Measurements from ENCODE around the gene PIK3C2G.
"Not testable (repeated sequence)": the region's sequence is repeated elsewhere in the genome, so short reads cannot be mapped to it uniquely, and the experiment has no call there.

The PIK3C2G gene

DNA sequence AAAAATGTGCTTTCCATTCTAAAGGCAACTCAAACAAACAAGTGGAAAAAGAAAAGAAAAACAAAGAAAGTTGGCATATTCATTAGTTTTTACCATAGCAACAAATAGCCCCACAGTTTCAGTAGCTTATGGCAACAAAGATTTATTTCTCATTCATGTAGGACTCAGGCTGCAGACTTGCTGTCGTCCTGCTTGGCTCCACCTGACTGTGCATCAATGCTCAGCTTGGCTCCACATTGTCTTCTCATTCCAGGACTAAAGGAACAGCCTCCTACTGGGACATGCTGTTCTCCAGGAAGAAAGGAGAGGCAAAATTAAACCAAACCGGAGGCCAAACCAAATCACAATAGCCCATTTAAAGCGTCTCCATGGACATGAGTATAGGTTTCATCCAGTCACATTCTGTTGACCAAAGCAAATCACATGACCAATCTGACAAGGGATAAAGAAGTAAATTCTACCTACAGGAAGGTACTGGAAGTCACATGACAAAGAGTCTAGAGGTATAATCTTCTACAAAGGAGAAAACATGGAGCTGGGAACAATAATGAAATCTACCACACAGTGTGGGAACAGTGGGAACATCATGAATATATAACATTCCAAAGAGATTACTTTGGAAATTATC, 222.5 kb downstream of the PIK3C2G start:
- Histone ChIP-seq H3K9me3 (ENCODE audit: control insufficient read depth, insufficient read depth, low read length) (no peaks in the 10 kb centered on the region), H3K9ac (ENCODE audit: low read depth, low read length) (no peak overlapping the region), H3K4me1 (ENCODE audit: control insufficient read depth, insufficient read depth, low read length) (peaks cover 10% of the 10 kb centered on the region), H3K27me3 (ENCODE audit: control insufficient read depth, insufficient read depth, low read length) (no peaks in the 10 kb centered on the region), H3K4me3 (ENCODE audit: low read depth, low read length) (no peak overlapping the region), H3K36me3 (ENCODE audit: control insufficient read depth, insufficient read depth, low read length) (no peaks in the 10 kb centered on the region)

DNA sequence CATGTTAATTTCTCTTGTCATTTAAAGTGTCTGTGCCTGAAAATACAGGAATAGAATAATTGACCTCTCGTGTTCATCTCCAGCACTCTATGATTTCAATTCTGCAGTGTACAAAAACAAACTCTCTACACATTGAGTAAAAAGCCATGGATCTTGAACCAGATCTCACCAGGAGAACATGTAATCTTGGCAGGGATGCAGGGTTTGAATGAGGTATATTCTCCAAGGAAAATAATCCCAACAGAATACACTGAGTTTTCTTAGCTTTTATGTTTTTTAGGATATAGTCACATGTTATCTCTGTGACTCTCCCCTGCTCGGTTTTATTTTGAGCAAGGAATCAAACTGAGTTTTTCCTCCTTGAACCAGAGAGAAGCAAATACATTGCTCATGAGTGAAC, 224.7 kb downstream of the PIK3C2G start:
- H3K36me3 ChIP-seq (ENCODE audit: control insufficient read depth, insufficient read depth, low read length): no peaks in the 10 kb centered on the region
- H3K27me3 ChIP-seq (ENCODE audit: control insufficient read depth, insufficient read depth, low read length): no peaks in the 10 kb centered on the region
- no peak overlapping the region for H3K9ac ChIP-seq (ENCODE audit: low read depth, low read length)
- H3K4me1 ChIP-seq (ENCODE audit: control insufficient read depth, insufficient read depth, low read length): peaks cover 10% of the 10 kb centered on the region
- no peaks in the 10 kb centered on the region for H3K9me3 ChIP-seq (ENCODE audit: control insufficient read depth, insufficient read depth, low read length)
- no peak overlapping the region for H3K4me3 ChIP-seq (ENCODE audit: low read depth, low read length)

DNA sequence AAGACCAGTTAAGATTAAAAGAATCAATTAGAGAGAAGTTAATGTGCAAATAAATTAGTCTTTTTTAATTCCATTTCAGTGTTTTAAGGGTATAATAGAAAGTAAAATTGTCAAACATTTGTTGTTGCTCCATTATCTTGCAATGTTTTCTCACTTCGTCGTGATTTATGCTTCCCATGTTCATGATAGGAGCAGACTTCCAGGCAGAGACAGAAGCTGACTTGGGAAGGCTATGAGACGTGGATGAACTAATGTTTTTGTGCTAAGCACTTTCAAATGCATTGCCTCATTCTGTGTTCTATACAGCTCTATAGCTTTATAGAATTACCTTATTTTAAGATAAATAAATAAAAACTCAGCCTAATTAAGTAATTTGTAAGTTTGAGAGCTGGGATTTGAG, 226.2 kb downstream of the PIK3C2G start:
- Histone ChIP-seq H3K4me1 (ENCODE audit: control insufficient read depth, insufficient read depth, low read length) (peaks cover 10% of the 10 kb centered on the region), H3K4me3 (ENCODE audit: low read depth, low read length) (no peak overlapping the region), H3K36me3 (ENCODE audit: control insufficient read depth, insufficient read depth, low read length) (no peaks in the 10 kb centered on the region), H3K9me3 (ENCODE audit: control insufficient read depth, insufficient read depth, low read length) (no peaks in the 10 kb centered on the region), H3K27me3 (ENCODE audit: control insufficient read depth, insufficient read depth, low read length) (no peaks in the 10 kb centered on the region), H3K9ac (ENCODE audit: low read depth, low read length) (no peak overlapping the region)

DNA sequence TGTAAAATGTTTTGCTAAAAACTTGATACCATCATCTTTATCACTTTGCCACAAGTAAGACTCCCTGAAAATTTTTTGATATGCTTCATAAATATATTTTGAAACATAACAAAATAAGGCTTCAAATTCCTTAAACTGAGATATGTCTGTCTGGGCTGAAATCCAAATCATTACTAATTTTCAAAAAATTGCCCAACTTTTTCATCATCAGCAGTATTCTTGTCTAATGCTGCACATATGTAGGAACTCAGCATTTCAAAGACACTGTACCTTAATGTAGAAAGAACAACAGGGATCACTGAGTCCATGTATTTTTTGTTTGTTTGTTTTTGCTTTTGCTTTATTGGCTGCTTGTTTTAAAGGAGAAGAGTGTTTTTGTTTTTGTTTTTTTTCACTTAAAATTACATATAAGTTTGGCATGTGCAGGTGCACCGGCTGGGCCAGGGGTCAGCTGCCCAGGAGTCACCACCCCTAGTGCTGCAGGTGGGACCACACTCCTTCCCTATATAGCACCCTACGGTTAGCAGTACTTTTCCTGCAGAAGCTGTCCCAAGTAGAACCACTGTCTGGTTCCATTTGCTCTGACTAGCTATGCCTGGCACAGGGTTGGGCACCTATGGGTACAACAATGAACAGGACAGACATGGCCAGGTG, 231.2 kb downstream of the PIK3C2G start:
- H3K36me3 ChIP-seq (ENCODE audit: control insufficient read depth, insufficient read depth, low read length): no peaks in the 10 kb centered on the region
- H3K4me3 ChIP-seq (ENCODE audit: low read depth, low read length): no peak overlapping the region
- H3K27me3 ChIP-seq (ENCODE audit: control insufficient read depth, insufficient read depth, low read length): no peaks in the 10 kb centered on the region
- no peak overlapping the region for H3K9ac ChIP-seq (ENCODE audit: low read depth, low read length)
- H3K9me3 ChIP-seq (ENCODE audit: control insufficient read depth, insufficient read depth, low read length): no peaks in the 10 kb centered on the region
- H3K4me1 ChIP-seq (ENCODE audit: control insufficient read depth, insufficient read depth, low read length): no peaks in the 10 kb centered on the region

DNA sequence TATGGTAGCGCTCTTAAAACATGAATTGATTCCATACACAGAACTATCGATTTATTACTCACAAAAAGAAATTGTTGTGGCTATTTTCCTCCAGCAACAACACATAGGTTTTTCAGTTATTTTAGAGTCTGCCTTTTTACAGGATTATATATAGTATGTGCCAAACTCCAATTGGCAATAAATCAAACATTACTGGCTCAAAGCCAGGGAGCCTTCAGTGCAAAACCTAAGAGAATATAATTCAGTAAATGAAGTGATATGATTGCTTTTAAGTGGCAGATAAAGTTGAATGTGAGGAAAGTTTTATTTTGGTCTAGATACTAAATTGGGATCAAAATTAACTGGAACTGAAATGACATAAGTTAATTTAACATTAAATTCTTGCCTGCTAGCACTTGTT, 234.8 kb downstream of the PIK3C2G start:
- Histone ChIP-seq H3K36me3 (ENCODE audit: control insufficient read depth, insufficient read depth, low read length) (no peaks in the 10 kb centered on the region), H3K4me1 (ENCODE audit: control insufficient read depth, insufficient read depth, low read length) (no peaks in the 10 kb centered on the region), H3K9me3 (ENCODE audit: control insufficient read depth, insufficient read depth, low read length) (no peaks in the 10 kb centered on the region), H3K4me3 (ENCODE audit: low read depth, low read length) (no peak overlapping the region), H3K9ac (ENCODE audit: low read depth, low read length) (no peak overlapping the region), H3K27me3 (ENCODE audit: control insufficient read depth, insufficient read depth, low read length) (no peaks in the 10 kb centered on the region)

DNA sequence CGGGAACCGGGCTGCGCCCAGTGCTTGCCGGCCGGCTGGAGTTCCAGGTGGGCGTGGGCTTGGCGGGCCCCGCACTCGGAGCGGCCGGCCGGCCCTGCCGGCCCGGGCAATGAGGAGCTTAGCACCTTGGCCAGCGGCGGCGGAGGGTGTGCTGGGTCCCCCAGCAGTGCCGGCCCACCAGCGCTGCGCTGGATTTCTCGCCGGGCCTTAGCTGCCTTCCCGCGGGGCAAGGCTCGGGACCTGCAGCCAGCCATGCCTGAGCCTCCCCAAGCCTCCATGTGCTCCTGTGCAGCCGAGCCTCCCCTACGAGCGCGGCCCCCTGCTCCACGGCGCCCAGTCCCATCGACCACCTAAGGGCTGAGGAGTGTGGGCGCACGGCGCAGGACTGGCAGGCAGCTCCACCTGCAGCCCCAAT, 238.8 kb downstream of the PIK3C2G start:
- not testable (repeated sequence) for H3K9me3 ChIP-seq (ENCODE audit: control insufficient read depth, insufficient read depth, low read length); H3K4me3 ChIP-seq (ENCODE audit: low read depth, low read length); H3K36me3 ChIP-seq (ENCODE audit: control insufficient read depth, insufficient read depth, low read length); H3K27me3 ChIP-seq (ENCODE audit: control insufficient read depth, insufficient read depth, low read length); H3K9ac ChIP-seq (ENCODE audit: low read depth, low read length); H3K4me1 ChIP-seq (ENCODE audit: control insufficient read depth, insufficient read depth, low read length)

DNA sequence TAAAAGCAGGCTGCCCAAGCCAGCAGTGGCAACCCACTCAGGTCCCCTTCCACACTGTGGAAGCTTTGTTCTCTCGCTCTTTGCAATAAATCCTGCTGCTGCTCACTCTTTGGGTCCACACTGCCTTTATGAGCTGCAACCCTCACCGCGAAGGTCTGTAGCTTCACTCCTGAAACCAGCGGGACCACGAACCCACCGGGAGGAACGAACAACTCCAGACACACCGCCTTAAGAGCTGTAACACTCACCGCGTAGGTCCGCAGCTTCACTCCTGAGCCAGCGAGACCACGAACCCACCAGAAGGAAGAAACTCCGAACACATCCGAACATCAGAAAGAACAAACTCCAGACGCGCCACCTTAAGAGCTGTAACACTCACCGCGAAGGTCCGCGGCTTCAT, 239.4 kb downstream of the PIK3C2G start:
- H3K4me3 ChIP-seq (ENCODE audit: low read depth, low read length); H3K4me1 ChIP-seq (ENCODE audit: control insufficient read depth, insufficient read depth, low read length); H3K9ac ChIP-seq (ENCODE audit: low read depth, low read length); H3K27me3 ChIP-seq (ENCODE audit: control insufficient read depth, insufficient read depth, low read length); H3K36me3 ChIP-seq (ENCODE audit: control insufficient read depth, insufficient read depth, low read length); H3K9me3 ChIP-seq (ENCODE audit: control insufficient read depth, insufficient read depth, low read length): not testable (repeated sequence)

DNA sequence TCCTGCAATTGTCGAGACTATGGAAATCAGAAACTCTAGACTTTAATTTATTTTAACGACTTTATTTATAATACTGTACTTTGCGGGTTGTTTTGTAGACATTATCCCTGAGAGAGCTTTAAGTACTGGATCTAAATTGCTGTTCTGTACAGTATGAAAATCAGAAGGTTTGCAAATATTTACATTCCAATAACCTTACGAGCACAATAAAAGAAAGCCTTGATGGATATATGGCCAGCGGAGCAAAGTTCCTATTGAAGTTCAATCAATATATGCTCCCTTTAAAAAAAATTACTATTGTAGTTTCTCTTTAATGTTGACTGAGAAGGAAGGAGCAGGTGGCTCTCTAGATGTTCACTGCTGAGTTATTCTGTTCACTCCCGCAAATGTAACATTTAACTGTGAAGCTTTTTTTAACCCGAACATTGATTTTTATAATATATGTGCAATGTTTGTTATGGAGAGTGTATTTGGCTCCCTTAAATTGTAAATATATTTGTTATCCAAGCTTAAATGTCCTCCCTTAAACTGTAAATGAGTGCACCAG, 241.2 kb downstream of the PIK3C2G start:
- Histone ChIP-seq H3K4me3 (ENCODE audit: low read depth, low read length) (no peak overlapping the region), H3K9ac (ENCODE audit: low read depth, low read length) (no peak overlapping the region), H3K36me3 (ENCODE audit: control insufficient read depth, insufficient read depth, low read length) (no peaks in the 10 kb centered on the region), H3K9me3 (ENCODE audit: control insufficient read depth, insufficient read depth, low read length) (no peaks in the 10 kb centered on the region), H3K27me3 (ENCODE audit: control insufficient read depth, insufficient read depth, low read length) (no peaks in the 10 kb centered on the region), H3K4me1 (ENCODE audit: control insufficient read depth, insufficient read depth, low read length) (no peaks in the 10 kb centered on the region)

DNA sequence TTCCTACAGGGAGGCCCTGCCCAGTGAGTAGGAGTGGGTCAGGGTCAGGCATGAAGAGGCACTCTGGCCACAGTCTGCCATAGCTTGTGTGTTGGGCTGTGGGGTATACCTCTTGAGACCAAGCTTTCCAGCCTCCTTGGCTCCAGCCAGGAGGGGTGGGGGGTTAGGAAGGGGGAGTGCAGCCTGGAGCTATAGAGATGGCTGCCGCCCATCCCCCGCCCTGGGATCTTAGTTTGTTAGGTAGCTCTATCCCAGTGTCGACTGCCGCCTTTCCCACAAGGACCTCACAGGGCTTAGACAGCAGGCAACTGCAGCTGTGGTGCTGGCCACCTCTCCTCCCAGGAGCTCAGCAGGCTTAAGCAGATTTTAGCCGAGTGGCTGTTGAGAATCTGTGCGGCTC, 260.1 kb downstream of the PIK3C2G start:
- Histone ChIP-seq H3K9ac (ENCODE audit: low read depth, low read length) (no peak overlapping the region), H3K9me3 (ENCODE audit: control insufficient read depth, insufficient read depth, low read length) (no peaks in the 10 kb centered on the region), H3K36me3 (ENCODE audit: control insufficient read depth, insufficient read depth, low read length) (peaks cover 3% of the 10 kb centered on the region), H3K27me3 (ENCODE audit: control insufficient read depth, insufficient read depth, low read length) (no peaks in the 10 kb centered on the region), H3K4me3 (ENCODE audit: low read depth, low read length) (no peak overlapping the region), H3K4me1 (ENCODE audit: control insufficient read depth, insufficient read depth, low read length) (no peaks in the 10 kb centered on the region)

DNA sequence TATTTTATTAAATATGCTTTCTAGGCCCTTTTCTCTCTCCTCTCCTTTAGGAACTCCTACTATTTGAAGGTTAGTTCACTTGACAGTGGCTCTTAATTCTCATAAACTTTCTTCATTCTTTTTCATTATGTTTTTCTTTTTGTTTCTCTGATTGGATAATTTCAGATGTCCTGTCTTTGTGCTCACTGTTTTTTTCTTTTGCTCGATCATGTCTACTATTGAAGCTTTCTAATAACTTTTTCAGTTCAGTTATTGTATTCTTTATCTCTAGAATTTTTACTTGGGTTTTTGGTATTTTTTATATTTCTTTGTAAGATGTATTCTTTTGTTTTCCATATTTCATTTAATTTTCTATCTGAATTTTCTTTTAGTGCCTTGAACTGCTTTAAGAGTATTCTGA, 261.5 kb downstream of the PIK3C2G start:
- H3K4me3 ChIP-seq (ENCODE audit: low read depth, low read length): no peak overlapping the region
- no peaks in the 10 kb centered on the region for H3K9me3 ChIP-seq (ENCODE audit: control insufficient read depth, insufficient read depth, low read length)
- H3K36me3 ChIP-seq (ENCODE audit: control insufficient read depth, insufficient read depth, low read length): peaks cover 3% of the 10 kb centered on the region
- H3K9ac ChIP-seq (ENCODE audit: low read depth, low read length): no peak overlapping the region
- no peaks in the 10 kb centered on the region for H3K27me3 ChIP-seq (ENCODE audit: control insufficient read depth, insufficient read depth, low read length)
- H3K4me1 ChIP-seq (ENCODE audit: control insufficient read depth, insufficient read depth, low read length): no peaks in the 10 kb centered on the region

DNA sequence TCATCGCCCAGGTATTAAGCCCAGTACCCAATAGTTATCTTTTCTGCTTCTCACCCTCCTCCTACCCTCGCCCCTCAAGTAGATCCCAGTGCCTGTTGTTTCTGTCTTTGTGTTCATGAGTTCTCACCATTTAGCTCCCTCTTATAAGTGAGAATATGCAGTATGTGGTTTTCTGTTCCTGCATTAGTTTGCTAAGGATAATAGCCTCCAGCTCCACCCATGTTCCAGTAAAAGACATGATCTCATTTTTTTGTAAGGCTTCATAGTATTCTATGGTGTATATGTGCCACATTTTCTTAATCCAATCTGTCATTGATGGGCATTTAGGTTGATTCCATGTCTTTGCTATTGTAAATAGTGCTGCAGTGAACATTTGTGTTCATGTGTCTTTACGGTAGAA, 281.2 kb downstream of the PIK3C2G start:
- H3K4me1 ChIP-seq (ENCODE audit: control insufficient read depth, insufficient read depth, low read length); H3K9ac ChIP-seq (ENCODE audit: low read depth, low read length); H3K36me3 ChIP-seq (ENCODE audit: control insufficient read depth, insufficient read depth, low read length); H3K4me3 ChIP-seq (ENCODE audit: low read depth, low read length); H3K9me3 ChIP-seq (ENCODE audit: control insufficient read depth, insufficient read depth, low read length); H3K27me3 ChIP-seq (ENCODE audit: control insufficient read depth, insufficient read depth, low read length): not testable (repeated sequence)

DNA sequence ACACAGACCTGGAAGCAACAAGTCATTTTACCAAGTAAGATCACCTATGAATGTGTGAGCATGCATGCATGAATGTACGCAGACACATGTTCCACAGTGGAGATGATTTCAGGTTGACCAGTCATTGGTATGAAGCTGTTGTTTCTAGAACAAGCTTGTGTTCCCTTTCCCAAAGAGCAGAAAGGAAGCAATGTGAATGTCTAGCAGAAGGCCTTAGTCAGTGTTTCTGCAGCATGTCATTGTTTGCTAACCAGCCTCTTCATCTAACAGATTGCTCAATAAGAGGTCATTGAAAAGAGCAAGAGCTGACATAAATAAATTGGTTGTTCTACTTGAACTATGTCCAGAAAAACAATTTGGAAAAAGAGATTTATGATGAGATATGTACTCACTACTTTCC, 285.1 kb downstream of the PIK3C2G start:
- H3K36me3 ChIP-seq (ENCODE audit: control insufficient read depth, insufficient read depth, low read length): no peaks in the 10 kb centered on the region
- H3K4me3 ChIP-seq (ENCODE audit: low read depth, low read length): no peak overlapping the region
- H3K27me3 ChIP-seq (ENCODE audit: control insufficient read depth, insufficient read depth, low read length): no peaks in the 10 kb centered on the region
- H3K9ac ChIP-seq (ENCODE audit: low read depth, low read length): no peak overlapping the region
- no peaks in the 10 kb centered on the region for H3K9me3 ChIP-seq (ENCODE audit: control insufficient read depth, insufficient read depth, low read length)
- no peaks in the 10 kb centered on the region for H3K4me1 ChIP-seq (ENCODE audit: control insufficient read depth, insufficient read depth, low read length)

Data from iPS-15b (cell line).